K562 (cell line): ENCODE data around the gene HAGHL.

Experiments used
- CHD2 ChIP-seq: IDR thresholded peaks from 2 replicates; pipeline ENCODE4 v1.6.1; 2011; ENCODE audit warnings: low read depth, low read length
- TF ChIP-seq, protein P1 (sequence below): IDR thresholded peaks from 2 replicates; pipeline ENCODE4 v1.6.1; 2012; ENCODE audit warnings: low read depth, low read length, improper control_type of control experiment, borderline replicate concordance
- TF ChIP-seq, protein P2 (sequence below), 3 experiments: IDR thresholded peaks in 2 of 3; conservative IDR thresholded peaks in 1 of 3; 2 replicates each; pipeline ENCODE4 v1.5.1; 2011 to 2012; ENCODE audit warnings: low read length in 3 of 3, mild to moderate bottlenecking in 3 of 3, control low read depth in 2 of 3, improper control_type of control experiment in 1 of 3, inconsistent platforms in 1 of 3, low read depth in 1 of 3, mixed read lengths in 1 of 3, moderate library complexity in 1 of 3; ENCODE audit not compliant: insufficient read depth in 2 of 3

DNA sequence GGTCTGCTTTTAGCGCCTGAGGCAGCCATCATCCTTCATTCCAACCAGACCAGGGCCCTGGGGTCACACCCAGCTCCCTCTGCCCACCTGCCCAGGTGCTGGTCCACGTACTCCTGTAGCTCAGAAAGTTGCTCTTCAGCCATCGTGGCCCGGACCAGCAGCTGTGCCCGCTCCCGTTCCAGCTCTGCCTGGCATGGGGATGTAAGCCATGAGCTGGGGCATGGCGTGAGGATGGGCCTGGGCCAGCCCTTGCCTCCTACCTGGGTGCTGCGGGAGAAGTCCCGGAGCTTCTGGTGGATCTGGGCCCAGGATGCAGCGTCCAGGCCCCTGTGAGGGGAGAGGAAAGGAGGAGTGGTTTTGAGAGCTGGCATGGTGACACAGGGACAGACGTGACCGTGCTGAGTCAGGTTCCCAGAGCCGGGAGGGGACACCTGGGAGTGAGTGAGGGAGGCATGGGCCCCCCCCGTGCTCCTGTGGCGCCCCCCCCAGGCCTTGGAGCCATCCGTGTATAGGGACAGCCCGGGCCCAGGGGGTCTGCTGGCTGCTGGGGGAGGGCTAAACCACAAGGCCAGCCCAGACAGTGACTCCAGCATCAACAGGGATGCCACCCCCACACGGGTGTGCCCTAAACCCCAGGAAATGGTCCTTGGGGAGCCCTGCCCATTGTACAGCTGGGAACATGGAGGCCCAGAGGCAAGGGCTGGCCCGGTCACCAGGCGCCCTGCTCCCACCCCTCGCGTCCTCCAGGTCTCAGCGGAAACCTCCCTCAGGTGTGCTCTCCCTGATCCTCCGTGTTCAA is 3.9 kb upstream of the HAGHL start:
- no peak for TF ChIP-seq CHD2
- TF ChIP-seq, protein P1, sequence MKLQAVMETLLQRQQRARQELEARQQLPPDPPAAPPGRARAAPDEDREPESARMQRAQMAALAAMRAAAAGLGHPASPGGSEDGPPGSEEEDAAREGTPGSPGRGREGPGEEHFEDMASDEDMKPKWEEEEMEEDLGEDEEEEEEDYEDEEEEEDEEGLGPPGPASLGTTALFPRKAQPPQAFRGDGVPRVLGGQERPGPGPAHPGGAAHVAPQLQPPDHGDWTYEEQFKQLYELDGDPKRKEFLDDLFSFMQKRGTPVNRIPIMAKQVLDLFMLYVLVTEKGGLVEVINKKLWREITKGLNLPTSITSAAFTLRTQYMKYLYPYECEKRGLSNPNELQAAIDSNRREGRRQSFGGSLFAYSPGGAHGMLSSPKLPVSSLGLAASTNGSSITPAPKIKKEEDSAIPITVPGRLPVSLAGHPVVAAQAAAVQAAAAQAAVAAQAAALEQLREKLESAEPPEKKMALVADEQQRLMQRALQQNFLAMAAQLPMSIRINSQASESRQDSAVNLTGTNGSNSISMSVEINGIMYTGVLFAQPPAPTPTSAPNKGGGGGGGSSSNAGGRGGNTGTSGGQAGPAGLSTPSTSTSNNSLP = no peak
- TF ChIP-seq, protein P2, sequence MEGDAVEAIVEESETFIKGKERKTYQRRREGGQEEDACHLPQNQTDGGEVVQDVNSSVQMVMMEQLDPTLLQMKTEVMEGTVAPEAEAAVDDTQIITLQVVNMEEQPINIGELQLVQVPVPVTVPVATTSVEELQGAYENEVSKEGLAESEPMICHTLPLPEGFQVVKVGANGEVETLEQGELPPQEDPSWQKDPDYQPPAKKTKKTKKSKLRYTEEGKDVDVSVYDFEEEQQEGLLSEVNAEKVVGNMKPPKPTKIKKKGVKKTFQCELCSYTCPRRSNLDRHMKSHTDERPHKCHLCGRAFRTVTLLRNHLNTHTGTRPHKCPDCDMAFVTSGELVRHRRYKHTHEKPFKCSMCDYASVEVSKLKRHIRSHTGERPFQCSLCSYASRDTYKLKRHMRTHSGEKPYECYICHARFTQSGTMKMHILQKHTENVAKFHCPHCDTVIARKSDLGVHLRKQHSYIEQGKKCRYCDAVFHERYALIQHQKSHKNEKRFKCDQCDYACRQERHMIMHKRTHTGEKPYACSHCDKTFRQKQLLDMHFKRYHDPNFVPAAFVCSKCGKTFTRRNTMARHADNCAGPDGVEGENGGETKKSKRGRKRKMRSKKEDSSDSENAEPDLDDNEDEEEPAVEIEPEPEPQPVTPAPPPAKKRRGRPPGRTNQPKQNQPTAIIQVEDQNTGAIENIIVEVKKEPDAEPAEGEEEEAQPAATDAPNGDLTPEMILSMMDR (IDR thresholded peaks at IDR 0.05 in 2 of 3, conservative IDR thresholded peaks at IDR 0.05 in 1 of 3; ENCODE audit: insufficient read depth in 2 of 3, low read depth in 1 of 3, low read length in 3 of 3) = no peak
